Measurements from ENCODE around the gene LAMC1. TPM values are rescaled to one million over a fixed set of nuclear protein-coding genes. Genes with fewer than 3 reads are reported as not detected.

Gene LAMC1
- total and polyA plus RNA-seq, 2 experiments from 2014 or later, result 18.4 to 116 TPM

DNA sequence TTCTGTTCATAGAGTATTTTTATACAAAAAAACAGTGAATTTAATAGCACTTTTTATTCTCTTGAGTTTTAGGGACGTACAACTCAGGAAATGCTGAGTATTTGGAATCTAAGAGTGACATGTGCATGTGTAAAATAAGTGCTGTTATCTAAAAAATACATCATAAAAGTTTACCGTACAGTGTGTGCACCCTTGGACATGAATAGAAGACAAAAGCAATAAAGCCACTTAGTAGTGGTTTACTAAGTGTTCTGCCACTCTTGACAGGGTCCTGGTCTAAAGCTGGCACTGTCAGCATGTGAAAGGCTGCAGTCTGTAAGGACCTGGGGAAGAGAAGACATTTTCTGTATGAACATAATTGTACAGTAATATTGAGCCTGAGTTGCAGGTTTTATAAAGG lies 51.0 kb downstream of the LAMC1 start:
- H3K4me3 Mint-ChIP-seq, result no peak overlapping the region
- DNase-seq (ENCODE audit: low spot score), result no peak
- no peak overlapping the region for H3K27ac ChIP-seq (ENCODE audit: low read depth)
- peaks cover 8% of the 10 kb centered on the region for H3K36me3 Mint-ChIP-seq (ENCODE audit: low read depth)
- no peak overlapping the region for H2AFZ ChIP-seq
- no peak overlapping the region for H3K4me2 ChIP-seq
- H3K9me2 ChIP-seq (ENCODE audit: insufficient read depth), result no peaks in the 10 kb centered on the region
- 0 out of 2 replicates have a peak, but pooled peaks cover 4% of the 10 kb centered on the region for H4K20me1 ChIP-seq (replicated peaks; ENCODE audit: insufficient read depth)
- peaks cover 38% of the 10 kb centered on the region for H3K4me1 Mint-ChIP-seq
- H3K4me3 ChIP-seq, result no peak overlapping the region
- TF ChIP-seq POLR2AphosphoS5 (IDR thresholded peaks at IDR 0.05; ENCODE audit: low read depth), result no peak
- no peak for TF ChIP-seq JUNB (IDR thresholded peaks at IDR 0.05; ENCODE audit: unreplicated experiment)
- TF ChIP-seq CTCF (conservative IDR thresholded peaks at IDR 0.05; ENCODE audit: low read depth in 2 of 2), result no peak
- TF ChIP-seq NANOG (IDR thresholded peaks at IDR 0.05; ENCODE audit: borderline replicate concordance), result no peak
- no peak for TF ChIP-seq ZNF114 (CRISPR knock-in tag; IDR thresholded peaks at IDR 0.05)
- TF ChIP-seq, protein P1, sequence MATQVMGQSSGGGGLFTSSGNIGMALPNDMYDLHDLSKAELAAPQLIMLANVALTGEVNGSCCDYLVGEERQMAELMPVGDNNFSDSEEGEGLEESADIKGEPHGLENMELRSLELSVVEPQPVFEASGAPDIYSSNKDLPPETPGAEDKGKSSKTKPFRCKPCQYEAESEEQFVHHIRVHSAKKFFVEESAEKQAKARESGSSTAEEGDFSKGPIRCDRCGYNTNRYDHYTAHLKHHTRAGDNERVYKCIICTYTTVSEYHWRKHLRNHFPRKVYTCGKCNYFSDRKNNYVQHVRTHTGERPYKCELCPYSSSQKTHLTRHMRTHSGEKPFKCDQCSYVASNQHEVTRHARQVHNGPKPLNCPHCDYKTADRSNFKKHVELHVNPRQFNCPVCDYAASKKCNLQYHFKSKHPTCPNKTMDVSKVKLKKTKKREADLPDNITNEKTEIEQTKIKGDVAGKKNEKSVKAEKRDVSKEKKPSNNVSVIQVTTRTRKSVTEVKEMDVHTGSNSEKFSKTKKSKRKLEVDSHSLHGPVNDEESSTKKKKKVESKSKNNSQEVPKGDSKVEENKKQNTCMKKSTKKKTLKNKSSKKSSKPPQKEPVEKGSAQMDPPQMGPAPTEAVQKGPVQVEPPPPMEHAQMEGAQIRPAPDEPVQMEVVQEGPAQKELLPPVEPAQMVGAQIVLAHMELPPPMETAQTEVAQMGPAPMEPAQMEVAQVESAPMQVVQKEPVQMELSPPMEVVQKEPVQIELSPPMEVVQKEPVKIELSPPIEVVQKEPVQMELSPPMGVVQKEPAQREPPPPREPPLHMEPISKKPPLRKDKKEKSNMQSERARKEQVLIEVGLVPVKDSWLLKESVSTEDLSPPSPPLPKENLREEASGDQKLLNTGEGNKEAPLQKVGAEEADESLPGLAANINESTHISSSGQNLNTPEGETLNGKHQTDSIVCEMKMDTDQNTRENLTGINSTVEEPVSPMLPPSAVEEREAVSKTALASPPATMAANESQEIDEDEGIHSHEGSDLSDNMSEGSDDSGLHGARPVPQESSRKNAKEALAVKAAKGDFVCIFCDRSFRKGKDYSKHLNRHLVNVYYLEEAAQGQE (IDR thresholded peaks at IDR 0.05; ENCODE audit: unreplicated experiment), result no peak
- no peak for TF ChIP-seq ZNF331 (CRISPR knock-in tag; IDR thresholded peaks at IDR 0.05; ENCODE audit: low read depth)
- no peak for TF ChIP-seq EZH2phosphoT487 (IDR thresholded peaks at IDR 0.05; ENCODE audit: unreplicated experiment)
- TF ChIP-seq, protein P2, sequence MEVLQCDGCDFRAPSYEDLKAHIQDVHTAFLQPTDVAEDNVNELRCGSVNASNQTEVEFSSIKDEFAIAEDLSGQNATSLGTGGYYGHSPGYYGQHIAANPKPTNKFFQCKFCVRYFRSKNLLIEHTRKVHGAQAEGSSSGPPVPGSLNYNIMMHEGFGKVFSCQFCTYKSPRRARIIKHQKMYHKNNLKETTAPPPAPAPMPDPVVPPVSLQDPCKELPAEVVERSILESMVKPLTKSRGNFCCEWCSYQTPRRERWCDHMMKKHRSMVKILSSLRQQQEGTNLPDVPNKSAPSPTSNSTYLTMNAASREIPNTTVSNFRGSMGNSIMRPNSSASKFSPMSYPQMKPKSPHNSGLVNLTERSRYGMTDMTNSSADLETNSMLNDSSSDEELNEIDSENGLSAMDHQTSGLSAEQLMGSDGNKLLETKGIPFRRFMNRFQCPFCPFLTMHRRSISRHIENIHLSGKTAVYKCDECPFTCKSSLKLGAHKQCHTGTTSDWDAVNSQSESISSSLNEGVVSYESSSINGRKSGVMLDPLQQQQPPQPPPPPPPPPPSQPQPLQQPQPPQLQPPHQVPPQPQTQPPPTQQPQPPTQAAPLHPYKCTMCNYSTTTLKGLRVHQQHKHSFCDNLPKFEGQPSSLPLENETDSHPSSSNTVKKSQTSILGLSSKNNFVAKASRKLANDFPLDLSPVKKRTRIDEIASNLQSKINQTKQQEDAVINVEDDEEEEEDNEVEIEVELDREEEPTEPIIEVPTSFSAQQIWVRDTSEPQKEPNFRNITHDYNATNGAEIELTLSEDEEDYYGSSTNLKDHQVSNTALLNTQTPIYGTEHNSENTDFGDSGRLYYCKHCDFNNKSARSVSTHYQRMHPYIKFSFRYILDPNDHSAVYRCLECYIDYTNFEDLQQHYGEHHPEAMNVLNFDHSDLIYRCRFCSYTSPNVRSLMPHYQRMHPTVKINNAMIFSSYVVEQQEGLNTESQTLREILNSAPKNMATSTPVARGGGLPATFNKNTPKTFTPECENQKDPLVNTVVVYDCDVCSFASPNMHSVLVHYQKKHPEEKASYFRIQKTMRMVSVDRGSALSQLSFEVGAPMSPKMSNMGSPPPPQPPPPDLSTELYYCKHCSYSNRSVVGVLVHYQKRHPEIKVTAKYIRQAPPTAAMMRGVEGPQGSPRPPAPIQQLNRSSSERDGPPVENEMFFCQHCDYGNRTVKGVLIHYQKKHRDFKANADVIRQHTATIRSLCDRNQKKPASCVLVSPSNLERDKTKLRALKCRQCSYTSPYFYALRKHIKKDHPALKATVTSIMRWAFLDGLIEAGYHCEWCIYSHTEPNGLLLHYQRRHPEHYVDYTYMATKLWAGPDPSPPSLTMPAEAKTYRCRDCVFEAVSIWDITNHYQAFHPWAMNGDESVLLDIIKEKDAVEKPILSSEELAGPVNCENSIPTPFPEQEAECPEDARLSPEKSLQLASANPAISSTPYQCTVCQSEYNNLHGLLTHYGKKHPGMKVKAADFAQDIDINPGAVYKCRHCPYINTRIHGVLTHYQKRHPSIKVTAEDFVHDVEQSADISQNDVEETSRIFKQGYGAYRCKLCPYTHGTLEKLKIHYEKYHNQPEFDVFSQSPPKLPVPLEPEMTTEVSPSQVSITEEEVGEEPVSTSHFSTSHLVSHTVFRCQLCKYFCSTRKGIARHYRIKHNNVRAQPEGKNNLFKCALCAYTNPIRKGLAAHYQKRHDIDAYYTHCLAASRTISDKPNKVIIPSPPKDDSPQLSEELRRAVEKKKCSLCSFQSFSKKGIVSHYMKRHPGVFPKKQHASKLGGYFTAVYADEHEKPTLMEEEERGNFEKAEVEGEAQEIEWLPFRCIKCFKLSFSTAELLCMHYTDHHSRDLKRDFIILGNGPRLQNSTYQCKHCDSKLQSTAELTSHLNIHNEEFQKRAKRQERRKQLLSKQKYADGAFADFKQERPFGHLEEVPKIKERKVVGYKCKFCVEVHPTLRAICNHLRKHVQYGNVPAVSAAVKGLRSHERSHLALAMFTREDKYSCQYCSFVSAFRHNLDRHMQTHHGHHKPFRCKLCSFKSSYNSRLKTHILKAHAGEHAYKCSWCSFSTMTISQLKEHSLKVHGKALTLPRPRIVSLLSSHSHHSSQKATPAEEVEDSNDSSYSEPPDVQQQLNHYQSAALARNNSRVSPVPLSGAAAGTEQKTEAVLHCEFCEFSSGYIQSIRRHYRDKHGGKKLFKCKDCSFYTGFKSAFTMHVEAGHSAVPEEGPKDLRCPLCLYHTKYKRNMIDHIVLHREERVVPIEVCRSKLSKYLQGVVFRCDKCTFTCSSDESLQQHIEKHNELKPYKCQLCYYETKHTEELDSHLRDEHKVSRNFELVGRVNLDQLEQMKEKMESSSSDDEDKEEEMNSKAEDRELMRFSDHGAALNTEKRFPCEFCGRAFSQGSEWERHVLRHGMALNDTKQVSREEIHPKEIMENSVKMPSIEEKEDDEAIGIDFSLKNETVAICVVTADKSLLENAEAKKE (CRISPR knock-in tag; IDR thresholded peaks at IDR 0.05), result no peak
- no peak for TF ChIP-seq EZH2 (IDR thresholded peaks at IDR 0.05; ENCODE audit: low read depth, unreplicated experiment)
- no peak for TF ChIP-seq CREB1 (CRISPR knock-in tag; IDR thresholded peaks at IDR 0.05; ENCODE audit: low read depth)
- no peak for TF ChIP-seq STAT1 (IDR thresholded peaks at IDR 0.05; ENCODE audit: unreplicated experiment)
- TF ChIP-seq ETS1 (IDR thresholded peaks at IDR 0.05), result no peak
- H3K27ac Mint-ChIP-seq, result no peak overlapping the region
- peaks cover 17% of the 10 kb centered on the region for H3K4me1 ChIP-seq (ENCODE audit: insufficient read depth)
- no peaks in the 10 kb centered on the region for H3K27me3 Mint-ChIP-seq (ENCODE audit: insufficient read depth, low read depth, poor library complexity)
- no peaks in the 10 kb centered on the region for H3K27me3 ChIP-seq (ENCODE audit: insufficient read depth)
- peaks cover 72% of the 10 kb centered on the region for H3K79me2 ChIP-seq (replicated peaks; ENCODE audit: insufficient read depth)
- H3K36me3 ChIP-seq (ENCODE audit: insufficient read depth), result no peaks in the 10 kb centered on the region
- peaks cover 8% of the 10 kb centered on the region for H3K9me3 Mint-ChIP-seq
- ATAC-seq, result no peak
- no peaks in the 10 kb centered on the region for H3F3A ChIP-seq (replicated peaks; ENCODE audit: low read depth)

Data from GM23338 (cell line).